ENCODE data around the gene HES5. TPM values are rescaled to one million over a fixed set of nuclear protein-coding genes. Genes with fewer than 3 reads are reported as not detected.
"Not testable (repeated sequence)": the region's sequence is repeated elsewhere in the genome, so short reads cannot be mapped to it uniquely, and the experiment has no call there.

Gene HES5
- total RNA-seq, 1 donor from 2014 or later, result 4.5 TPM

DNA sequence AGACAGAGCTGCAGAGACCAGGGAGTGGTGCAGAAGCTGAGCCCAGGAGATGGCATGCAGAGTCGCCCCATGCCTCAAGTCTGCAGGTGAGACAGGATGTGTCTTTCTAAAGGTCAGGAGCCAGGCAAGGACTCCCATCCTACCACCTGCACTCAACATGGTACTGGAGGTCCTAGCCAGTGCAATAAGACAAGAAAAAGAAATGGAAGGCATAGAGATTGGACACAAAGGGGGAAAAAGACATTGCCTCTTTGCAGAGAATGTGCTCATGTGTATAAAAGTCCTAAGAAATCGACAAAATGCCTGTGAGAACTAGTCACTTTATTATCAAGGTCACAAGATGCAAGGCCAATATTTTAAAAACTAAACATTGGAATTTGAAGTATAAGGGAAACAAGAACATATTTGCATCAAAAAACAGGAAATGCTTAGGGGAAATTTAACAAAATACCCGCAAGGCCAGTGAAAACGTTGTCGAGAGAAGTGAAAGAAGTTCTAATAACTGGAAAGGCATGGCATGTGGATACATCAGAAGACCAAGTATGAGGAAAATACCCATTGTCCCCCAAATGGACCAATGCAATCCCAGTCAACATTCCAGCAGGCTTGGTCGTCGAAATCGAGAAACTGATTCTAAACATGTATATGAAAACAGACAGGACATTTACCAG is 43.3 kb upstream of the HES5 start:
- H3K36me3 Mint-ChIP-seq, result no peaks in the 10 kb centered on the region
- H3K4me3 Mint-ChIP-seq, result no peak overlapping the region
- H3K9me3 Mint-ChIP-seq, result peaks cover 12% of the 10 kb centered on the region
- H3K27ac Mint-ChIP-seq, result no peak overlapping the region
- TF ChIP-seq, protein P1, sequence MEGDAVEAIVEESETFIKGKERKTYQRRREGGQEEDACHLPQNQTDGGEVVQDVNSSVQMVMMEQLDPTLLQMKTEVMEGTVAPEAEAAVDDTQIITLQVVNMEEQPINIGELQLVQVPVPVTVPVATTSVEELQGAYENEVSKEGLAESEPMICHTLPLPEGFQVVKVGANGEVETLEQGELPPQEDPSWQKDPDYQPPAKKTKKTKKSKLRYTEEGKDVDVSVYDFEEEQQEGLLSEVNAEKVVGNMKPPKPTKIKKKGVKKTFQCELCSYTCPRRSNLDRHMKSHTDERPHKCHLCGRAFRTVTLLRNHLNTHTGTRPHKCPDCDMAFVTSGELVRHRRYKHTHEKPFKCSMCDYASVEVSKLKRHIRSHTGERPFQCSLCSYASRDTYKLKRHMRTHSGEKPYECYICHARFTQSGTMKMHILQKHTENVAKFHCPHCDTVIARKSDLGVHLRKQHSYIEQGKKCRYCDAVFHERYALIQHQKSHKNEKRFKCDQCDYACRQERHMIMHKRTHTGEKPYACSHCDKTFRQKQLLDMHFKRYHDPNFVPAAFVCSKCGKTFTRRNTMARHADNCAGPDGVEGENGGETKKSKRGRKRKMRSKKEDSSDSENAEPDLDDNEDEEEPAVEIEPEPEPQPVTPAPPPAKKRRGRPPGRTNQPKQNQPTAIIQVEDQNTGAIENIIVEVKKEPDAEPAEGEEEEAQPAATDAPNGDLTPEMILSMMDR (conservative IDR thresholded peaks at IDR 0.05), result no peak
- H3K4me1 Mint-ChIP-seq (ENCODE audit: unreplicated experiment), result no peaks in the 10 kb centered on the region
- peaks cover 8% of the 10 kb centered on the region for H3K27me3 Mint-ChIP-seq
- no peak for DNase-seq (ENCODE audit: extremely low spot score, unreplicated experiment)

DNA sequence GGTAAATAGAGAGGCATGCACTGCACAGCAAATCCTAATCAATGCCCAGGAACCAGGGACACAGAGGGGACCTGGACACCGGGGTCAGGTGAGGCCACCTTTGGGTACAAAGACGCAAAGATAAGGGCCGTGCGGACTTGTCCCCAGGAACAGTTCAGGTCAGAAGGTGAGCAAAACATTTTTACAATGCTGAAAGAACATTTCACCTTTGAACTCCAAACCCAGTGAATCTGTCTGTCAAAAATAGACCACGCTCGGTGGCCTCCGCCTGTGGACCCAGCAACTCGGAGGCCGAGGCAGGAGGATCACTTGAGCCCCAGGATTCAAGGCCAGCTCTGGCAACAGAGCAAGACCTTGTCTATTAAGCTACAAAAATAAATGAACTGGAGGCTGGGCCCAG is 41.3 kb upstream of the HES5 start:
- no peak overlapping the region for H3K4me3 Mint-ChIP-seq
- no peak for DNase-seq (ENCODE audit: extremely low spot score, unreplicated experiment)
- H3K9me3 Mint-ChIP-seq, result peaks cover 12% of the 10 kb centered on the region
- TF ChIP-seq, protein P1 (conservative IDR thresholded peaks at IDR 0.05), result no peak
- H3K36me3 Mint-ChIP-seq, result no peaks in the 10 kb centered on the region
- no peaks in the 10 kb centered on the region for H3K4me1 Mint-ChIP-seq (ENCODE audit: unreplicated experiment)
- no peak overlapping the region for H3K27ac Mint-ChIP-seq
- peaks cover 8% of the 10 kb centered on the region for H3K27me3 Mint-ChIP-seq

- H3K4me1 Mint-ChIP-seq (ENCODE audit: unreplicated experiment), result peaks cover 3% of the 10 kb centered on the region
- H3K27ac Mint-ChIP-seq, result no peak overlapping the region
- H3K36me3 Mint-ChIP-seq, result no peaks in the 10 kb centered on the region
- H3K27me3 Mint-ChIP-seq, result peaks cover 8% of the 10 kb centered on the region
- DNase-seq (ENCODE audit: extremely low spot score, unreplicated experiment), result no peak
- H3K4me3 Mint-ChIP-seq, result no peak overlapping the region
- peaks cover 12% of the 10 kb centered on the region for H3K9me3 Mint-ChIP-seq
- TF ChIP-seq, protein P1 (conservative IDR thresholded peaks at IDR 0.05), result no peak
Measured at GRCh38 chr1:2570332-2570731, 40.3 kb upstream of the HES5 start.

DNA sequence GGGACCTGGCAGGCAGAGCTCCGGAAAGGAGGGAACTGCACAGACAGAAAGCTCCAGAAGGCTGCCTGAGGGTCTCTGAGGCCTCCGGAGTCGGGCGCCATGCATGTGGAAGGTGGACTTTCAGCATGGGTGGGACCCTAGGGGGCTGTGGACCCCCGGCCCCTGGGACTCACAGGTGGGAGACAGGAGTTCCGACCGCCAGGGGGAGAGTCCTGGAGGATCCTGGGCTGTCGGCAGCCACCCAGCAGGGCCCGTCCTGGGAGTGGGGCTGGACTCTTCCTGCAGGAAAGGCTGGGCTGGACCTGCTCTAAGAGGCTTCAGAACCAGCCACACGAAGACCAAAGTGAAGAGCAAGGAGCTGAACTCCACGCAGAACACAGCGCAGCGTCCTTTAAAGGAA is 39.6 kb upstream of the HES5 start:
- not testable (repeated sequence) for DNase-seq (ENCODE audit: extremely low spot score, unreplicated experiment); H3K4me1 Mint-ChIP-seq (ENCODE audit: unreplicated experiment); H3K27me3 Mint-ChIP-seq; H3K36me3 Mint-ChIP-seq; H3K4me3 Mint-ChIP-seq; H3K27ac Mint-ChIP-seq
- peaks cover 12% of the 10 kb centered on the region for H3K9me3 Mint-ChIP-seq

DNA sequence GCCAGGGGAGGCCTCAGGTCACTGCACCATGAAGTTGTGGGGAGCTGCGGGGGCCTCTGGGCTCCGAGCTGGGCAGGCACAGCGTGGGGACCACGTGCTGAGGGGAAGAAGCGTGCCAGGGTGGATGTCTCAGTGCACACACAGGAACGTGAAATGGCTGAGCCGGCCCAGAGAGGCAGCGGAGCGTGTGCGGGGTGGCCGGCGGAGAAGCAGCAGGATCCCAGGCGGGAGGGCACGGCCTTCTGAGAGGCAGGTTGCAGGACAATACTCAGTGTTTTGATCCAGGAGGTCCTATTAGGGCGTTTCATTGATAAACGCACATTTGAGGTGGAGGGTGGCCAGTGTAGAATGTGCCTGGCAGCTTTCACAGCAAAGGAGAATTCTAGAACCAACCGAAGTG is 39.0 kb upstream of the HES5 start:
- Mint-ChIP-seq H3K36me3 (no peaks in the 10 kb centered on the region), H3K27me3 (peaks cover 8% of the 10 kb centered on the region), H3K4me1 (ENCODE audit: unreplicated experiment) (peaks cover 3% of the 10 kb centered on the region), H3K27ac (no peak overlapping the region), H3K9me3 (peaks cover 11% of the 10 kb centered on the region), H3K4me3 (no peak overlapping the region)
- TF ChIP-seq, protein P1 (conservative IDR thresholded peaks at IDR 0.05), result no peak
- DNase-seq (ENCODE audit: extremely low spot score, unreplicated experiment), result no peak

DNA sequence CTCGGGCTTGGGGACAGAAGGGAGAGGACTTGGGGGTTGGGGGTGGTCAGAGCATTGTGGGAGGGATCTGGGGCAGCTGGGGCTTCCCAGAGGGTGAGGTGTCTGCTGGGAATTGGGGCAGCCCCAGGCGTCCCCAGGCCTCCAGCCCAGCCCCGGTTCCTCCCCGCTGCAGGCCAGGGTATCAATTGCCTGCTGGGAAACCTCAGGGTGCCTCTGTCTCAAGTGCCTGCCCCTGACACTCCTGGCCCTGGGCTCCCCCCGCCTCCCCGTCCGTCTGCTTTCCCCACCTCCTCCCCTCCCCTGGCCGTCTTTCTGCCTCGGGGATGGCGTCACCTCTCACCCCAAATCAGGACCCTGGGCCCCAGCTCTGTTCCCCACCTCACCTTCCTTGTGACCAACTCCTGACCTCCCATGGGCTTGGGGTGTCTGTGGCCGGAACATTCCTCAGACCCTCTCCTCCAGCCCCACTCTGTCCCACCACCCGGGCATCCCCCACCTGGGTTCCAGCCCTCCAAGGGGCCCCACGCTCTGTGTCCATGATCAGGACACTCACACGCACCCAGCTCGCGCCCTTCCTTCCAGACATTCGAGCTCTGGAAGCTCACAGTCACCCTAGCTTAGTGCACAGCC is 38.2 kb upstream of the HES5 start:
- H3K27me3 Mint-ChIP-seq; H3K4me3 Mint-ChIP-seq; H3K9me3 Mint-ChIP-seq; H3K36me3 Mint-ChIP-seq; DNase-seq (ENCODE audit: extremely low spot score, unreplicated experiment); H3K4me1 Mint-ChIP-seq (ENCODE audit: unreplicated experiment); H3K27ac Mint-ChIP-seq: not testable (repeated sequence)
